Activated effector memory CD4-positive, alpha-beta T cell treated with Interleukin-2 at 50 U/mL for 16 hours (primary cell): Measurements from ENCODE around the gene CENPH.
"Not testable (repeated sequence)": the region's sequence is repeated elsewhere in the genome, so short reads cannot be mapped to it uniquely, and the experiment has no call there.

Source experiments
- DNase-seq: peaks from one replicate; pipeline ENCODE4 v3.0.0-alpha.2; 2020

Gene CENPH, protein sequence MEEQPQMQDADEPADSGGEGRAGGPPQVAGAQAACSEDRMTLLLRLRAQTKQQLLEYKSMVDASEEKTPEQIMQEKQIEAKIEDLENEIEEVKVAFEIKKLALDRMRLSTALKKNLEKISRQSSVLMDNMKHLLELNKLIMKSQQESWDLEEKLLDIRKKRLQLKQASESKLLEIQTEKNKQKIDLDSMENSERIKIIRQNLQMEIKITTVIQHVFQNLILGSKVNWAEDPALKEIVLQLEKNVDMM

GRCh38 chr5:69189162-69190086 is at the start of gene CENPH:
CENPH (plus strand) TSS chr5:69189583; CDS start chr5:69189635, 52 bp downstream.
- peak; percentile 86 for DNase-seq

DNA sequence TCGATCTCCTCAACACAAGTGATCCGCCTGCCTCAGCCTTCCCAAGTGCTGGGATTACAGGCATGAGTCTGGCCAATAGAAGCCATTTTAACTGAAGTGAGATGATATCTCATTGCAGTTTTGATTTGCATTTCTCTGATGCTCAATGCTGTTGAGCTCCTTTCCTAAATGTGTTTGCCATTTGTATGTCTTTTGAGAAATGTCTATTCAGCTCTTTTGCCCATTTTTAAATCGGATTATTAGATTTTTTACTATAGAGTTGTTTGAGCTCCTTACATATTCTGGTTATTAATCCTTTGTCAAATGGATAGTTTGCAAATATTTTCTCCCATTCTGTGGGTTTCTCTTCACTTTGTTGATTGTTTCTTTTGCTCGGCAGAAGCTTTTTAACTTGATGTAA is 49.1 kb upstream of the CENPH start:
- DNase-seq = not testable (repeated sequence)

- DNase-seq = no peak
These were observed 48.6 kb upstream of the CENPH start for GRCh38 chr5:69140827-69141226.

DNA sequence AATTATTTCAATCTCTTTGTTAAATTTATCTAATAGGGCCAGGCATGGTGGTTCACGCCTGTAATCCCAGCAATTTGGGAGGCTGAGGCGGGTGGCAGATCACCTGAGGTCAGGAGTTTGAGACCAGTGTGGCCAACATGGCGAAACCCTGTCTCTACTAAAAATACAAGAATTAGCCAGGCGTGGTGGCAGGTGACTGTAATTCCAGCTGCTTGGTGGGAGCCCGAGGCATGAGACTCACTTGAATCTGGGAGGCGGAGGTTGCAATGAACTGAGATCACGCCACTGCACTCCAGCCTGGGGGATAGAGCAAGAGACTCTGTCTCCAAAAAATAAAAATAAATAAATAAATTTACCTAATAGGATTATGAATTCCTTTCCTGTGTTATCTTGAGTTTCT is 40.8 kb upstream of the CENPH start:
- not testable (repeated sequence) for DNase-seq

GRCh38 chr5:69148981-69149675 is 40.3 kb upstream of the CENPH start:
- DNase-seq = no peak

DNA sequence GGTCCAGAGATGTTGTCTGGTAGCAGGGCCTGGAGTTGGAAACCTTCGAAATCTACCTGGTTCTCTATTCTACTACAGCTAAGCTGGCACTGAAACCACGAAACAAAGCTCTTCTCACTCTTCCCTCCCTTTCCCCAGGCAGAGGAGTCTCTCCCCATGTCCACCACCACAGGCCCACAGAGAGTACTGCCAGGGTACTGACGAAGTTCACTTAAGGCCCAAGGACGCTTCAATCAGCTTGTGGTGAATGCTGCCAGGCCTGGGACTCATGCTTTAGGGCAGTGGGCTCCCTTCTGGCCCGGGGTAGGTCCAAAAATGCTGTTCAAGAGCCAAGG is 39.7 kb upstream of the CENPH start:
- DNase-seq = no peak

- no peak for DNase-seq
These were observed 36.7 kb upstream of the CENPH start for GRCh38 chr5:69152731-69153130.

GRCh38 chr5:69156456-69156855 is 32.9 kb upstream of the CENPH start:
- no peak for DNase-seq

- DNase-seq = no peak
These were observed 31.3 kb upstream of the CENPH start for GRCh38 chr5:69158039-69158438.

GRCh38 chr5:69160651-69161050 is 28.7 kb upstream of the CENPH start:
- DNase-seq = no peak

DNA sequence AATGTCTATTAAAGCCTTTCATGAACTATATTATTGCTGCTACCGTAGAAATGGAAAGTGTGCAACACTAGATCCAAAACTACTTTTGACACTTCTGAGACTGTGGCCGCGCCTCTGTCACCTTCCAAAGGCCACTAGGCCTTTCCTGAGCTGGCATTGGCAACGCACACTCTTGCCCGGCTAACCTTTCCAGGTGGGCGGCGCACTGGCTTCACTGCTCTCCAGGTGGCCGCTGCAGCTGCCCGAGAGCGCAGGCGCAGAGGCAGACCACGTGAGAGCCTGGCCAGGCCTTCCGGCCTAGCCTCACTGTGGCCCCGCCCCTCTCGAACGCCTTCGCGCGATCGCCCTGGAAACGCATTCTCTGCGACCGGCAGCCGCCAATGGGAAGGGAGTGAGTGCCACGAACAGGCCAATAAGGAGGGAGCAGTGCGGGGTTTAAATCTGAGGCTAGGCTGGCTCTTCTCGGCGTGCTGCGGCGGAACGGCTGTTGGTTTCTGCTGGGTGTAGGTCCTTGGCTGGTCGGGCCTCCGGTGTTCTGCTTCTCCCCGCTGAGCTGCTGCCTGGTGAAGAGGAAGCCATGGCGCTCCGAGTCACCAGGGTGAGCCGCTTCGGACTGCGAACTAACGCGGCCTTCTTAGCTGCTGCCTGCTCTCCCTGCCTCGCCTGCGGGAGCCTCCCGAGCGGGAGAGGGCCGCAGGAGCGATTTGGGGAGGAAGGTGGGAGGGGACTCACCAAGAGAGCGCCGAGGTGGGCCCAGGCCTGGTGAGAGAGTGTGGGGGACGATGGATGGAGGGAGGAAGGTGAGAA is 22.5 kb upstream of the CENPH start, which contains the start of gene CCNB1:
TSS of gene CCNB1 (plus strand) at position 465 of the 807 bp plus-strand sequence. CDS start at position 578, 113 bp downstream.
- DNase-seq = peak; percentile 96

DNA sequence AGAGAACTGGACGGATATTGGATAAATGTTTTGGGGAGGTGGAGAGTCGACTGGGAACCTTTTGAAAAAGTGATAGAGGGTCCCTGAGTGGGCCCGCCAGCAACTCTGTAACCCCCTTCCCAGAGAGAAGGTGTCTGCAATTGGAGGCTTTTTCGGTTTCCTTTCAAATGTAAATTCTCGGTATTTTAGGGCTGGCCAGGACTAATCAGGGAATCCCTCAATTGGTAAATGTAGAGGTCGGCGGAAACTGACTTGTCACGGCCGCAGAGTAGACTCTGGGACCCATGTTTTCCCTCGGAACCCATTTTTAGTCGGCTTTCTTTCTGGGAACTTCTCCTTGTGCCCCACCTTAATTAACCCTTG is 21.9 kb upstream of the CENPH start:
- DNase-seq = no peak

GRCh38 chr5:69167929-69168328 is 21.5 kb upstream of the CENPH start:
- DNase-seq = no peak

- DNase-seq = no peak
These were observed 18.9 kb upstream of the CENPH start for GRCh38 chr5:69170495-69170894.

- no peak for DNase-seq
These were observed 18.4 kb upstream of the CENPH start for GRCh38 chr5:69170969-69171368.

GRCh38 chr5:69181659-69182293 is 7.6 kb upstream of the CENPH start:
- not testable (repeated sequence) for DNase-seq

DNA sequence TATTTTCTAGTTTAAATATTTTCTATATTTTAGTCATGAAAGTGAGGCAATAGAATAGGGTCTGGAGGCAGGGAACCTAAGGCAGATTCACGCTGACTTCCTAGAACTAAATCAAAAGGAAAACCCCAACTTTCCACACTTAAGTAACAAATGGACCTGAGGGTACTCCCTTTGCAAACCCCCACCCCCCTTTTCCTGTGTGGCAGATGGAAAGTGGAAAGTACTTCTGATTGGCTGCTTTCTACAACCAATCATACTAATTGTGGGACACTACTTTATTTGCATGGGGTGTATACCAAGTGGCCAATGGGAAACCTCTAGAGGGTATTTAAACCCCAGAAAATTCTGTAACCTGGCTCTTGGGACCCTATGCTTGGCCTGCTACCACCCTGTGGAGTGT is 4.8 kb upstream of the CENPH start:
- DNase-seq = no peak

DNA sequence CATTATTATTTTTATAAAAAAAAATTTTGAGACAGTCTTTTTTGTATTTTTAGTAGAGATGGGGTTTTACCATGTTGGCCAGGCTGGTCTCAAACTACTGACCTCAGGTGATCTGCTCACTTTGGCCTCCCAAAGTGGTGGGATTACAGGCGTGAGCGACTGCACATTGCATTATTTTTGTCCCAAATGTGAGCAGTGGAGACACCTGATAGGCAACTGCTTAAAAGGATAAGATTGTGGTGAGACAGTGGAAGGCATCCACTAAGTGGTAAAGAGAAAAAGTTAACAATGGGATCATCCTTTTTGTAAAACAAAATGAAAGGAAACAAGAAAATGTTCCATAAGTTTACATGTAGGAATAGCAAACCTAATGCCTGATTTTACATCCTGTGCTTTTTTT is 2.0 kb upstream of the CENPH start:
- DNase-seq = no peak

GRCh38 chr5:69188811-69189161 is 597 bp upstream of the CENPH start:
- DNase-seq = no peak

DNA sequence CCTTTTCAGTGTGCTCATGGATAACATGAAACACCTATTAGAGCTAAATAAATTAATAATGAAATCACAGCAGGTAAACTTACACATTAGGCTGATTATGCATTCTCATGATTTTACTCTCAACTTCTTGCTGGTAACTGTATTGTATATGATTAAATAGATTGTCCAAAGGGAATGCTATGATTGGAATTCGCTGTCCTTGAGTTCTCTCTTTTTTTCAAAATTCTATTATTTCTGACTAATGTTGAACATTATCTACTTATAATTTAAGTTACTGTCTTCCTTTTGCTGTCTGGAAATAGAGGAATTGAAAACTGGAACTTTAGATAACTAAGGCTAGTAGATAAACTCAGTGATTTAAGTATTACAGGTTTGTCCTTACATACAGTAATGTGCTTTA is 13.1 kb downstream of the CENPH start:
- no peak for DNase-seq

DNA sequence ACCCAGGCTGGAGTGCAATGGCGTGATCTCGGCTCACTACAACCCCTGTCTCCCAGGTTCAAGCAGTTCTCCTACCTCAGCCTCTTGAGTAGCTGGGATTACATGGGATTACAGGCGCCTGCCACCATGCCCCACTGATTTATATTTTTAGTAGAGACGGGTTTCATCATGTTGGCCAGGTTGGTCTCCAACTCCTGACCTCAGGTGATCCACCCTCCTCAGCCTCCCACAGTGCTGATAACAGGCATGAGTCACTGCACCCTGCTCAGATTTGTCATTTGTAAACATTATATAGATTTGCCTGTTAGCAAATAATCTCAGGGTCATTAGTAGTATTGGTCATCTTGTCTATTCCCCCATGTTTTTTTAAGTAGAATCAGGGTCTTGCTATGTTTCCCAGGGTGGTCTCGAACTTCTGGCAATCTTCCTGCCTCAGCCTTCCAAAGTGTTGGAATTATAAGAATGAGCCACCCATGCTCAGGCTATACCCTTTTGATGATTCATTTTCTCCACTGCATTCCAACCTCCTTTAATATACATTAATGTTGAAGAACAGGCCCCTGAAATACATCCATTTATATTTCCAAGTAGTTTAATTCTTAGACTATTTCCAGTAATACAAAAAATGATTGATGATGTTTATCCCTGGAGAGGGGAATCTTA is 17.3 kb downstream of the CENPH start:
- no peak for DNase-seq

DNA sequence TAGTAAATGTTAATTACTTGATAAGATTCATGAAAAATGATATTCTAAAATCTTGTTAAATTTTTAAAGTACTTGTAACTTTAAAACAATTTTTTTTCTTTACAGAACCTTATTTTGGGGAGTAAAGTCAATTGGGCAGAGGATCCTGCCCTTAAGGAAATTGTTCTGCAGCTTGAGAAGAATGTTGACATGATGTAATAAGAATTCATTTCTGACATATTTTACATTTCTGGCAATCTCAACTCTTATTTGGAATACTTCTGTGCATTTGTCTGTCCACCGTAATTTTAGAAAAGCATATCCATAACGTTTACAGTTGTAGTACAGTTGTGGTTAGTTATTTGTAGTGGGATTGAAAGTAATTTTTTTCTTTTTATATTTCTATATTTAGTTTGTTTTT is 20.2 kb downstream of the CENPH start:
- DNase-seq = no peak
